GM12878 (cell line): Measurements from ENCODE around the gene JUN. TPM values are rescaled to one million over a fixed set of nuclear protein-coding genes. Genes with fewer than 3 reads are reported as not detected.

Experiments
- ATAC-seq: fragments of 200-7000 bp; cut with Tn5 transposase; 3 replicates; pipeline ENCODE4 v1.9.1; 2020; ENCODE audit warnings: mild to moderate bottlenecking, moderate library complexity
- BruUV-seq: library from RNA; stranded (reverse); fragments of 400-500 nt; replicated peaks from 2 replicates; lab custom pipeline; 2021; lab: Mats Ljungman, UMichigan
- CTCF ChIA-PET: fragments of 300-600 bp; sonication (Branson Sonifier 250); formaldehyde crosslinking; extraction: SDS; loops from one replicate; lab custom pipeline; 2021; ENCODE audit warnings: inconsistent platforms; lab: Yijun Ruan, JAX
- POLR2A ChIA-PET: fragments of 350-600 bp; formaldehyde crosslinking; extraction: SDS; loops from one replicate; lab custom pipeline; 2021; ENCODE audit warnings: inconsistent platforms; lab: Charles Lee
- RAD21 ChIA-PET: fragments of 300-600 bp; sonication (Branson Sonifier 250); formaldehyde crosslinking; loops from one replicate; lab custom pipeline; 2023; ENCODE audit warnings: antibody characterized with exemption; ENCODE audit not compliant: unreplicated experiment; lab: Charles Lee
- SMC1A ChIA-PET: fragments of 300-600 bp; sonication (Branson Sonifier 250); formaldehyde crosslinking; loops from one replicate; lab custom pipeline; 2023; ENCODE audit not compliant: unreplicated experiment, uncharacterized antibody; lab: Charles Lee
- DNase-seq: peaks from one replicate; pipeline ENCODE4 v3.0.0-alpha.2; 2011; ENCODE audit warnings: low read depth, low spot score
- FAIRE-seq: peaks from 3 replicates; lab custom pipeline; 2011; peaks lifted over from hg19 to GRCh38; lab: Jason Lieb, UNC
- H2AFZ ChIP-seq: 2 replicates; pipeline ENCODE4 v1.6.0; 2011; ENCODE audit warnings: low read depth, low read length, control low read depth; ENCODE audit not compliant: control insufficient read depth
- H3K27ac ChIP-seq: 2 replicates; pipeline ENCODE4 v1.5.1; 2011; ENCODE audit warnings: control low read depth; ENCODE audit not compliant: control insufficient read depth, insufficient read depth
- H3K27me3 ChIP-seq, 2 experiments: replicated peaks in 1 of 2; 2 replicates each; pipeline versions ENCODE4 v1.6.0 to v1.6.1; 2011; ENCODE audit warnings: low read length in 1 of 2; ENCODE audit not compliant: control insufficient read depth in 2 of 2, insufficient read depth in 2 of 2
- H3K36me3 ChIP-seq, 2 experiments: 2 replicates each; pipeline ENCODE4 v1.5.1; 2011; ENCODE audit warnings: low read length in 1 of 2; ENCODE audit not compliant: control insufficient read depth in 2 of 2, insufficient read depth in 2 of 2
- H3K4me1 ChIP-seq: 2 replicates; pipeline ENCODE4 v1.6.1; 2011; ENCODE audit warnings: mild to moderate bottlenecking, low read length, moderate library complexity, mixed read lengths; ENCODE audit not compliant: control insufficient read depth, insufficient read depth
- H3K4me2 ChIP-seq: 2 replicates; pipeline ENCODE4 v1.6.0; 2011; ENCODE audit warnings: control low read depth; ENCODE audit not compliant: control insufficient read depth, insufficient read depth
- H3K4me3 ChIP-seq: fragments of 200-600 bp; sonication (generic); 2 replicates; pipeline ENCODE4 v1.5.1; 2016
- H3K79me2 ChIP-seq: 2 replicates; pipeline ENCODE4 v1.6.0; 2011; ENCODE audit warnings: low read length; ENCODE audit not compliant: control insufficient read depth, insufficient read depth
- H3K9ac ChIP-seq: 2 replicates; pipeline ENCODE4 v1.8.0; 2011; ENCODE audit warnings: low read length, control low read depth, mixed read lengths; ENCODE audit not compliant: control insufficient read depth, insufficient read depth
- H3K9me3 ChIP-seq: replicated peaks from 3 replicates; pipeline ENCODE4 v1.5.1; 2011; ENCODE audit warnings: mild to moderate bottlenecking, low read length; ENCODE audit not compliant: control insufficient read depth, insufficient read depth
- H4K20me1 ChIP-seq: 2 replicates; pipeline ENCODE4 v1.6.0; 2011; ENCODE audit not compliant: control insufficient read depth, insufficient read depth
- BCL11A ChIP-seq: IDR thresholded peaks from 2 replicates; pipeline ENCODE4 v1.6.1; 2011; ENCODE audit warnings: low read depth, low read length
- CBX3 ChIP-seq: fragments of 200-600 bp; sonication (generic); IDR thresholded peaks from 2 replicates; pipeline ENCODE4 v1.6.1; 2016; ENCODE audit warnings: low read depth, borderline replicate concordance
- CEBPB ChIP-seq, 2 experiments: fragments of 150-350 bp in 1 of 2; IDR thresholded peaks; 2 replicates each; pipeline ENCODE4 v1.6.1; 2012 to 2014; ENCODE audit warnings: low read depth in 2 of 2, low read length in 2 of 2, borderline replicate concordance in 1 of 2, inconsistent platforms in 1 of 2
- CHD2 ChIP-seq: IDR thresholded peaks from 2 replicates; pipeline ENCODE4 v1.6.1; 2011; ENCODE audit warnings: low read depth, low read length, improper control_type of control experiment, borderline replicate concordance
- ETV6 ChIP-seq, 2 experiments: fragments of 450-650 bp in 1 of 2; IDR thresholded peaks in 1 of 2; conservative IDR thresholded peaks in 1 of 2; 2 replicates each; pipeline ENCODE4 v1.6.1; 2014; ENCODE audit warnings: antibody characterized with exemption in 1 of 2, borderline replicate concordance in 1 of 2, low read depth in 1 of 2, mild to moderate bottlenecking in 1 of 2, moderate library complexity in 1 of 2
- IRF3 ChIP-seq: fragments of 450-650 bp; IDR thresholded peaks from 2 replicates; pipeline ENCODE4 v1.6.1; 2014; ENCODE audit warnings: mild to moderate bottlenecking
- NKRF ChIP-seq: fragments of 450-650 bp; conservative IDR thresholded peaks from 2 replicates; pipeline ENCODE4 v1.6.1; 2017; ENCODE audit warnings: mild to moderate bottlenecking, moderate library complexity
- SP1 ChIP-seq: IDR thresholded peaks from one replicate; pipeline ENCODE4 v1.6.1; 2011; ENCODE audit warnings: low read depth, low read length
- SUPT20H ChIP-seq: IDR thresholded peaks from 2 replicates; pipeline ENCODE4 v1.6.1; 2011; ENCODE audit warnings: low read depth, mild to moderate bottlenecking, low read length, moderate library complexity, borderline replicate concordance; ENCODE audit not compliant: control insufficient read depth
- WRNIP1 ChIP-seq: IDR thresholded peaks from 2 replicates; pipeline ENCODE4 v1.6.1; 2011; ENCODE audit warnings: low read depth, low read length, improper control_type of control experiment, borderline replicate concordance
- YBX1 ChIP-seq: fragments of 450-650 bp; IDR thresholded peaks from 2 replicates; pipeline ENCODE4 v1.6.1; 2016; ENCODE audit warnings: antibody characterized with exemption
- ZBTB40 ChIP-seq: fragments of 450-650 bp; IDR thresholded peaks from 2 replicates; pipeline ENCODE4 v1.6.1; 2016; ENCODE audit warnings: mild to moderate bottlenecking, moderate library complexity, borderline replicate concordance
- WGBS: methylation state at CpG from one replicate; pipeline ENCODE4 v1.1.6; 2016; ENCODE audit warnings: low lambda C conversion rate; ENCODE audit not compliant: insufficient replicate concordance, insufficient coverage; ENCODE audit errors: missing lambda C conversion rate; 5-methylcytosine and 5-hydroxymethylcytosine counted together
- in situ Hi-C: fragments of 300-500 bp; cut with MboI; formaldehyde crosslinking; loops from 9 replicates; pipeline ENCODE4 v1.14.3; 2018; ENCODE audit warnings: mixed read lengths
- intact Hi-C: fragments of 100-400 bp; cut with micrococcal nuclease; formaldehyde crosslinking; loops from one replicate; pipeline ENCODE4 v1.14.2; 2022; ENCODE audit not compliant: unreplicated experiment
- polyA plus RNA-seq, 11 experiments: library from polyadenylated mRNA; depleted of rRNA in 4 of 11; unstranded in 6 of 11; stranded (reverse) in 5 of 11; fragments of >200 nt; fragmentation: Nextera tagmentation in 4 of 11; fragmentation: Illumina TruSeq in 1 of 11; extraction: Ambion mirVana in 4 of 11; extraction: Trizol in 1 of 11; gene quantifications; 1 replicate in 1 of 11; 2 replicates in 10 of 11; pipeline versions ENCODE4 v1.2.1 to v1.2.3, GENCODE V29; 2011 to 2016; ENCODE audit warnings: inconsistent platforms in 2 of 11, missing spikeins in 2 of 11, low read depth in 1 of 11
- total RNA-seq, 4 experiments: library from RNA; depleted of rRNA in 3 of 4; stranded (reverse); fragments of >200 nt in 3 of 4; fragmentation: Illumina TruSeq in 1 of 4; extraction: Trizol in 1 of 4; gene quantifications; 2 replicates each; pipeline versions ENCODE4 v1.2.1 to v1.2.3, GENCODE V29; 2013 to 2021

JUN gene
- total and polyA plus RNA-seq, 10 of the 15 experiments (the other 5 are each of a cell fraction or from before 2014, with no cell fraction given), result 0.18 to 8.4 (median 2.8) TPM

GRCh38 chr1:58814251-58815068 lies 30.6 kb upstream of the JUN start:
- Histone ChIP-seq H3K27ac (peak overlapping the region; percentile 73; the same call in 1 of the 2 replicates), H3K4me1 (peaks cover 13% of the 10 kb centered on the region)
- WGBS, result 97% methylated on average over 38 of the region's 45 CpGs
- CTCF ChIA-PET, result interaction anchor here (0.9 kb wide), 1 partner anchor 42 kb away, joined by 3 read pairs; no protein-coding TSS in a partner anchor
- no TSS peak for BruUV-seq
- RAD21 ChIA-PET, result interaction anchor here (0.7 kb wide), 1 partner anchor 40 kb away, joined by 3 read pairs; no protein-coding TSS in a partner anchor
- TF ChIP-seq YBX1 (no peak), IRF3 (no peak), CHD2 (no peak), SUPT20H (no peak), SP1 (no peak), NKRF (no peak), BCL11A (no peak), ZBTB40 (no peak), CBX3 (no peak), WRNIP1 (no peak), ETV6 (conservative IDR thresholded peaks at IDR 0.05 in 1 of 2, IDR thresholded peaks at IDR 0.05 in 1 of 2; ENCODE audit: borderline replicate concordance in 1 of 2, low read depth in 1 of 2) (no peak), CEBPB (IDR thresholded peaks at IDR 0.05; ENCODE audit: borderline replicate concordance in 1 of 2, low read depth in 2 of 2, low read length in 2 of 2) (no peak)
- TF ChIP-seq, all 136 proteins: peak for 0
- intact Hi-C loops (loop anchor here (5.0 kb wide), 1 partner anchor 193 kb away; no protein-coding TSS in a partner anchor), in situ Hi-C loops (no loop called here)
- SMC1A ChIA-PET, result interaction anchor here (1.0 kb wide), 1 partner anchor 32 kb away, joined by 4 read pairs; no protein-coding TSS in a partner anchor
- Histone ChIP-seq H3K4me3 (peak overlapping the region; percentile 88; the same call in 1 of the 2 replicates), H3K9ac (no peak overlapping the region; the same call in 1 of the 2 replicates), H3K4me2 (peak overlapping the region; percentile 96), H3K79me2 (no peaks in the 10 kb centered on the region), H2AFZ (peak overlapping the region; percentile 92), H3K36me3 (no peaks in the 10 kb centered on the region), H4K20me1 (no peaks in the 10 kb centered on the region), H3K27me3 (no peaks in the 10 kb centered on the region), H3K9me3 (no peaks in the 10 kb centered on the region)
- FAIRE-seq (no peak), ATAC-seq (no peak), DNase-seq (no peak)
- POLR2A ChIA-PET, result no interaction called here
